GM23338 (cell line): ENCODE measurements around the gene GNAT3. TPM values are rescaled to one million over a fixed set of nuclear protein-coding genes. Genes with fewer than 3 reads are reported as not detected.

Source experiments
- ATAC-seq: fragments of 200-7000 bp; cut with Tn5 transposase; 3 replicates; pipeline ENCODE4 v1.9.1; 2020
- DNase-seq: peaks from one replicate; pipeline ENCODE4 v3.0.0-alpha.2; 2015; ENCODE audit warnings: low spot score
- H2AFZ ChIP-seq: fragments of 200-600 bp; sonication (generic); 2 replicates; pipeline ENCODE4 v1.8.0; 2016; ENCODE audit warnings: antibody characterized with exemption, mild to moderate bottlenecking, moderate library complexity
- H3F3A ChIP-seq: fragments of 200-600 bp; sonication (generic); replicated peaks from 2 replicates; pipeline ENCODE4 v1.8.0; 2017; ENCODE audit warnings: antibody characterized with exemption, mixed run types, low read depth
- H3K27ac ChIP-seq: fragments of 200-600 bp; sonication (generic); 2 replicates; pipeline ENCODE4 v1.6.1; 2016; ENCODE audit warnings: low read depth
- H3K27me3 ChIP-seq: fragments of 200-600 bp; sonication (generic); 2 replicates; pipeline ENCODE4 v1.8.0; 2016; ENCODE audit warnings: mild to moderate bottlenecking, mixed run types, moderate library complexity; ENCODE audit not compliant: insufficient read depth
- H3K36me3 ChIP-seq: fragments of 200-600 bp; sonication (generic); 2 replicates; pipeline ENCODE4 v1.8.0; 2016; ENCODE audit warnings: mild to moderate bottlenecking; ENCODE audit not compliant: insufficient read depth
- H3K4me1 ChIP-seq: fragments of 200-600 bp; sonication (generic); 2 replicates; pipeline ENCODE4 v1.8.0; 2016; ENCODE audit warnings: mild to moderate bottlenecking, moderate library complexity; ENCODE audit not compliant: insufficient read depth
- H3K4me2 ChIP-seq: fragments of 200-600 bp; sonication (generic); 2 replicates; pipeline ENCODE4 v1.7.1; 2017; ENCODE audit warnings: mixed run types
- H3K4me3 ChIP-seq: fragments of 200-600 bp; sonication (generic); 2 replicates; pipeline ENCODE4 v1.6.1; 2016; ENCODE audit warnings: mixed run types
- H3K79me2 ChIP-seq: fragments of 200-600 bp; sonication (generic); replicated peaks from 2 replicates; pipeline ENCODE4 v1.8.0; 2017; ENCODE audit warnings: mild to moderate bottlenecking; ENCODE audit not compliant: insufficient read depth
- H3K9me2 ChIP-seq: fragments of 200-600 bp; sonication (generic); 2 replicates; pipeline ENCODE4 v1.8.0; 2017; ENCODE audit not compliant: insufficient read depth
- H4K20me1 ChIP-seq: fragments of 200-600 bp; sonication (generic); replicated peaks from 2 replicates; pipeline ENCODE4 v1.8.0; 2017; ENCODE audit warnings: mild to moderate bottlenecking; ENCODE audit not compliant: insufficient read depth
- H3K27ac Mint-ChIP-seq: 2 replicates; pipeline ENCODE4 v1.8.0; 2020; ENCODE audit warnings: inconsistent platforms, mild to moderate bottlenecking, moderate library complexity, mixed read lengths
- H3K27me3 Mint-ChIP-seq: 3 replicates; pipeline ENCODE4 v1.8.0; 2022; ENCODE audit warnings: low read depth, mild to moderate bottlenecking, moderate library complexity, mixed read lengths, inconsistent platforms; ENCODE audit not compliant: insufficient read depth, poor library complexity
- H3K36me3 Mint-ChIP-seq: 3 replicates; pipeline ENCODE4 v1.8.0; 2021; ENCODE audit warnings: low read depth, mild to moderate bottlenecking, inconsistent platforms, moderate library complexity, mixed read lengths
- H3K4me1 Mint-ChIP-seq: 3 replicates; pipeline ENCODE4 v1.8.0; 2020; ENCODE audit warnings: mild to moderate bottlenecking, inconsistent platforms, mixed read lengths
- H3K4me3 Mint-ChIP-seq: 3 replicates; pipeline ENCODE4 v1.8.0; 2021; ENCODE audit warnings: moderate library complexity, mild to moderate bottlenecking, inconsistent platforms, mixed read lengths
- H3K9me3 Mint-ChIP-seq: 3 replicates; pipeline ENCODE4 v1.8.0; 2020; ENCODE audit warnings: moderate library complexity, mild to moderate bottlenecking, inconsistent platforms, mixed read lengths
- CREB1 ChIP-seq: fragments of 250-450 bp; sonication (Bioruptor Pico); IDR thresholded peaks from 2 replicates; pipeline ENCODE4 v1.5.0; 2020; ENCODE audit warnings: low read depth, mild to moderate bottlenecking, moderate library complexity
- EZH2phosphoT487 ChIP-seq: fragments of 200-600 bp; sonication (generic); IDR thresholded peaks from one replicate; pipeline ENCODE4 v1.8.1; 2018; ENCODE audit warnings: antibody characterized with exemption; ENCODE audit not compliant: unreplicated experiment
- JUNB ChIP-seq: IDR thresholded peaks from one replicate; pipeline ENCODE4 v1.6.1; 2016; ENCODE audit warnings: antibody characterized with exemption; ENCODE audit not compliant: unreplicated experiment
- POLR2AphosphoS5 ChIP-seq: IDR thresholded peaks from 2 replicates; pipeline ENCODE4 v1.6.1; 2016; ENCODE audit warnings: antibody characterized with exemption, low read depth
- STAT1 ChIP-seq: IDR thresholded peaks from one replicate; pipeline ENCODE4 v1.6.1; 2016; ENCODE audit warnings: antibody characterized with exemption; ENCODE audit not compliant: unreplicated experiment
- ZNF114 ChIP-seq: fragments of 250-450 bp; sonication (Bioruptor Pico); IDR thresholded peaks from 2 replicates; pipeline ENCODE4 v1.5.0; 2020; ENCODE audit warnings: mild to moderate bottlenecking, moderate library complexity
- ZNF331 ChIP-seq: fragments of 250-450 bp; sonication (Bioruptor Pico); IDR thresholded peaks from 2 replicates; pipeline ENCODE4 v1.5.0; 2020; ENCODE audit warnings: low read depth, mild to moderate bottlenecking, moderate library complexity
- polyA plus RNA-seq: library from polyadenylated mRNA; unstranded; fragments of >200 nt; fragmentation: Nextera tagmentation; extraction: Ambion mirVana; gene quantifications from 2 replicates; pipeline ENCODE4 v1.2.1, GENCODE V29; 2016
- total RNA-seq: library from RNA; depleted of rRNA; stranded (reverse); fragments of >200 nt; shearing (Covaris generic); gene quantifications from 2 replicates; pipeline ENCODE4 v1.2.3, GENCODE V29; 2014
- TF ChIP-seq, protein P1 (sequence below), 2 experiments: fragments of 200-600 bp in 1 of 2; sonication (generic) in 1 of 2; conservative IDR thresholded peaks; 2 replicates each; pipeline versions ENCODE4 v1.5.1 to v1.6.1; 2016 to 2017; ENCODE audit warnings: antibody characterized with exemption in 2 of 2, low read depth in 2 of 2, mild to moderate bottlenecking in 2 of 2, moderate library complexity in 1 of 2
- TF ChIP-seq, protein P2 (sequence below): fragments of 250-450 bp; sonication (Bioruptor Pico); IDR thresholded peaks from 2 replicates; pipeline ENCODE4 v1.5.0; 2020; ENCODE audit warnings: mild to moderate bottlenecking, moderate library complexity
- TF ChIP-seq, protein P3 (sequence below): IDR thresholded peaks from one replicate; pipeline ENCODE4 v1.6.1; 2018; ENCODE audit warnings: antibody characterized with exemption; ENCODE audit not compliant: unreplicated experiment
- TF ChIP-seq, protein P4 (sequence below): IDR thresholded peaks from 2 replicates; pipeline ENCODE4 v1.6.1; 2016; ENCODE audit warnings: antibody characterized with exemption

The GNAT3 gene
- total and polyA plus RNA-seq, 2 experiments from 2014 or later = not detected

DNA sequence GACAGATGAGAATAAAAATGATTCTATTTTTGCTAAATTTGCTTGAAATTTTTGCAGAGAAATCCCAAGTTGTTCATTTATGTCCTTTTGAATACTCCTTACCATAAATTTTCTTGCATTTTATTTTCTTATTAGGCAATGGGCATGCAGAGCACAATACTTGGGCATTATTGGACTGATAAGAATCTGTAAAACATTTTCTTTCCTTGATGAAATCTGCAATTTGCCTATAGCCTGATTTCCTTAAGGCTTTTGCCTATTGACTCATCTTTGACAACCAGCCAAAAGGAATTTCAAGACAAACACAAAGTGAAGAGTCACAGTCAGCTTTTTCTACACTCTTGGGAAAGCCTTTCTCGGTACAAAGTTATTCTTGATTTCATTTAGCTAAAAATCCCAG lies 30.5 kb upstream of the GNAT3 start:
- Mint-ChIP-seq H3K4me3 (no peak overlapping the region), H3K9me3 (peaks cover 12% of the 10 kb centered on the region; the same call in 2 of the 3 replicates), H3K27ac (no peak overlapping the region), H3K36me3 (peaks cover 3% of the 10 kb centered on the region; the same call in 2 of the 3 replicates), H3K27me3 (no peaks in the 10 kb centered on the region), H3K4me1 (no peaks in the 10 kb centered on the region)
- H3K4me3 ChIP-seq = no peak overlapping the region
- no peaks in the 10 kb centered on the region for H3K79me2 ChIP-seq
- H3K4me2 ChIP-seq = no peak overlapping the region
- no peak overlapping the region for H3K27ac ChIP-seq
- no peaks in the 10 kb centered on the region for H3K36me3 ChIP-seq
- TF ChIP-seq, protein P1, sequence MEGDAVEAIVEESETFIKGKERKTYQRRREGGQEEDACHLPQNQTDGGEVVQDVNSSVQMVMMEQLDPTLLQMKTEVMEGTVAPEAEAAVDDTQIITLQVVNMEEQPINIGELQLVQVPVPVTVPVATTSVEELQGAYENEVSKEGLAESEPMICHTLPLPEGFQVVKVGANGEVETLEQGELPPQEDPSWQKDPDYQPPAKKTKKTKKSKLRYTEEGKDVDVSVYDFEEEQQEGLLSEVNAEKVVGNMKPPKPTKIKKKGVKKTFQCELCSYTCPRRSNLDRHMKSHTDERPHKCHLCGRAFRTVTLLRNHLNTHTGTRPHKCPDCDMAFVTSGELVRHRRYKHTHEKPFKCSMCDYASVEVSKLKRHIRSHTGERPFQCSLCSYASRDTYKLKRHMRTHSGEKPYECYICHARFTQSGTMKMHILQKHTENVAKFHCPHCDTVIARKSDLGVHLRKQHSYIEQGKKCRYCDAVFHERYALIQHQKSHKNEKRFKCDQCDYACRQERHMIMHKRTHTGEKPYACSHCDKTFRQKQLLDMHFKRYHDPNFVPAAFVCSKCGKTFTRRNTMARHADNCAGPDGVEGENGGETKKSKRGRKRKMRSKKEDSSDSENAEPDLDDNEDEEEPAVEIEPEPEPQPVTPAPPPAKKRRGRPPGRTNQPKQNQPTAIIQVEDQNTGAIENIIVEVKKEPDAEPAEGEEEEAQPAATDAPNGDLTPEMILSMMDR (conservative IDR thresholded peaks at IDR 0.05; ENCODE audit: low read depth in 2 of 2) = no peak
- no peak for TF ChIP-seq JUNB
- TF ChIP-seq, protein P2, sequence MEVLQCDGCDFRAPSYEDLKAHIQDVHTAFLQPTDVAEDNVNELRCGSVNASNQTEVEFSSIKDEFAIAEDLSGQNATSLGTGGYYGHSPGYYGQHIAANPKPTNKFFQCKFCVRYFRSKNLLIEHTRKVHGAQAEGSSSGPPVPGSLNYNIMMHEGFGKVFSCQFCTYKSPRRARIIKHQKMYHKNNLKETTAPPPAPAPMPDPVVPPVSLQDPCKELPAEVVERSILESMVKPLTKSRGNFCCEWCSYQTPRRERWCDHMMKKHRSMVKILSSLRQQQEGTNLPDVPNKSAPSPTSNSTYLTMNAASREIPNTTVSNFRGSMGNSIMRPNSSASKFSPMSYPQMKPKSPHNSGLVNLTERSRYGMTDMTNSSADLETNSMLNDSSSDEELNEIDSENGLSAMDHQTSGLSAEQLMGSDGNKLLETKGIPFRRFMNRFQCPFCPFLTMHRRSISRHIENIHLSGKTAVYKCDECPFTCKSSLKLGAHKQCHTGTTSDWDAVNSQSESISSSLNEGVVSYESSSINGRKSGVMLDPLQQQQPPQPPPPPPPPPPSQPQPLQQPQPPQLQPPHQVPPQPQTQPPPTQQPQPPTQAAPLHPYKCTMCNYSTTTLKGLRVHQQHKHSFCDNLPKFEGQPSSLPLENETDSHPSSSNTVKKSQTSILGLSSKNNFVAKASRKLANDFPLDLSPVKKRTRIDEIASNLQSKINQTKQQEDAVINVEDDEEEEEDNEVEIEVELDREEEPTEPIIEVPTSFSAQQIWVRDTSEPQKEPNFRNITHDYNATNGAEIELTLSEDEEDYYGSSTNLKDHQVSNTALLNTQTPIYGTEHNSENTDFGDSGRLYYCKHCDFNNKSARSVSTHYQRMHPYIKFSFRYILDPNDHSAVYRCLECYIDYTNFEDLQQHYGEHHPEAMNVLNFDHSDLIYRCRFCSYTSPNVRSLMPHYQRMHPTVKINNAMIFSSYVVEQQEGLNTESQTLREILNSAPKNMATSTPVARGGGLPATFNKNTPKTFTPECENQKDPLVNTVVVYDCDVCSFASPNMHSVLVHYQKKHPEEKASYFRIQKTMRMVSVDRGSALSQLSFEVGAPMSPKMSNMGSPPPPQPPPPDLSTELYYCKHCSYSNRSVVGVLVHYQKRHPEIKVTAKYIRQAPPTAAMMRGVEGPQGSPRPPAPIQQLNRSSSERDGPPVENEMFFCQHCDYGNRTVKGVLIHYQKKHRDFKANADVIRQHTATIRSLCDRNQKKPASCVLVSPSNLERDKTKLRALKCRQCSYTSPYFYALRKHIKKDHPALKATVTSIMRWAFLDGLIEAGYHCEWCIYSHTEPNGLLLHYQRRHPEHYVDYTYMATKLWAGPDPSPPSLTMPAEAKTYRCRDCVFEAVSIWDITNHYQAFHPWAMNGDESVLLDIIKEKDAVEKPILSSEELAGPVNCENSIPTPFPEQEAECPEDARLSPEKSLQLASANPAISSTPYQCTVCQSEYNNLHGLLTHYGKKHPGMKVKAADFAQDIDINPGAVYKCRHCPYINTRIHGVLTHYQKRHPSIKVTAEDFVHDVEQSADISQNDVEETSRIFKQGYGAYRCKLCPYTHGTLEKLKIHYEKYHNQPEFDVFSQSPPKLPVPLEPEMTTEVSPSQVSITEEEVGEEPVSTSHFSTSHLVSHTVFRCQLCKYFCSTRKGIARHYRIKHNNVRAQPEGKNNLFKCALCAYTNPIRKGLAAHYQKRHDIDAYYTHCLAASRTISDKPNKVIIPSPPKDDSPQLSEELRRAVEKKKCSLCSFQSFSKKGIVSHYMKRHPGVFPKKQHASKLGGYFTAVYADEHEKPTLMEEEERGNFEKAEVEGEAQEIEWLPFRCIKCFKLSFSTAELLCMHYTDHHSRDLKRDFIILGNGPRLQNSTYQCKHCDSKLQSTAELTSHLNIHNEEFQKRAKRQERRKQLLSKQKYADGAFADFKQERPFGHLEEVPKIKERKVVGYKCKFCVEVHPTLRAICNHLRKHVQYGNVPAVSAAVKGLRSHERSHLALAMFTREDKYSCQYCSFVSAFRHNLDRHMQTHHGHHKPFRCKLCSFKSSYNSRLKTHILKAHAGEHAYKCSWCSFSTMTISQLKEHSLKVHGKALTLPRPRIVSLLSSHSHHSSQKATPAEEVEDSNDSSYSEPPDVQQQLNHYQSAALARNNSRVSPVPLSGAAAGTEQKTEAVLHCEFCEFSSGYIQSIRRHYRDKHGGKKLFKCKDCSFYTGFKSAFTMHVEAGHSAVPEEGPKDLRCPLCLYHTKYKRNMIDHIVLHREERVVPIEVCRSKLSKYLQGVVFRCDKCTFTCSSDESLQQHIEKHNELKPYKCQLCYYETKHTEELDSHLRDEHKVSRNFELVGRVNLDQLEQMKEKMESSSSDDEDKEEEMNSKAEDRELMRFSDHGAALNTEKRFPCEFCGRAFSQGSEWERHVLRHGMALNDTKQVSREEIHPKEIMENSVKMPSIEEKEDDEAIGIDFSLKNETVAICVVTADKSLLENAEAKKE (CRISPR knock-in tag) = no peak
- no peak for TF ChIP-seq EZH2phosphoT487
- no peak for TF ChIP-seq STAT1
- TF ChIP-seq POLR2AphosphoS5 = no peak
- no peak for TF ChIP-seq ZNF114
- TF ChIP-seq ZNF331 = no peak
- TF ChIP-seq, protein P3, sequence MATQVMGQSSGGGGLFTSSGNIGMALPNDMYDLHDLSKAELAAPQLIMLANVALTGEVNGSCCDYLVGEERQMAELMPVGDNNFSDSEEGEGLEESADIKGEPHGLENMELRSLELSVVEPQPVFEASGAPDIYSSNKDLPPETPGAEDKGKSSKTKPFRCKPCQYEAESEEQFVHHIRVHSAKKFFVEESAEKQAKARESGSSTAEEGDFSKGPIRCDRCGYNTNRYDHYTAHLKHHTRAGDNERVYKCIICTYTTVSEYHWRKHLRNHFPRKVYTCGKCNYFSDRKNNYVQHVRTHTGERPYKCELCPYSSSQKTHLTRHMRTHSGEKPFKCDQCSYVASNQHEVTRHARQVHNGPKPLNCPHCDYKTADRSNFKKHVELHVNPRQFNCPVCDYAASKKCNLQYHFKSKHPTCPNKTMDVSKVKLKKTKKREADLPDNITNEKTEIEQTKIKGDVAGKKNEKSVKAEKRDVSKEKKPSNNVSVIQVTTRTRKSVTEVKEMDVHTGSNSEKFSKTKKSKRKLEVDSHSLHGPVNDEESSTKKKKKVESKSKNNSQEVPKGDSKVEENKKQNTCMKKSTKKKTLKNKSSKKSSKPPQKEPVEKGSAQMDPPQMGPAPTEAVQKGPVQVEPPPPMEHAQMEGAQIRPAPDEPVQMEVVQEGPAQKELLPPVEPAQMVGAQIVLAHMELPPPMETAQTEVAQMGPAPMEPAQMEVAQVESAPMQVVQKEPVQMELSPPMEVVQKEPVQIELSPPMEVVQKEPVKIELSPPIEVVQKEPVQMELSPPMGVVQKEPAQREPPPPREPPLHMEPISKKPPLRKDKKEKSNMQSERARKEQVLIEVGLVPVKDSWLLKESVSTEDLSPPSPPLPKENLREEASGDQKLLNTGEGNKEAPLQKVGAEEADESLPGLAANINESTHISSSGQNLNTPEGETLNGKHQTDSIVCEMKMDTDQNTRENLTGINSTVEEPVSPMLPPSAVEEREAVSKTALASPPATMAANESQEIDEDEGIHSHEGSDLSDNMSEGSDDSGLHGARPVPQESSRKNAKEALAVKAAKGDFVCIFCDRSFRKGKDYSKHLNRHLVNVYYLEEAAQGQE = no peak
- TF ChIP-seq, protein P4, sequence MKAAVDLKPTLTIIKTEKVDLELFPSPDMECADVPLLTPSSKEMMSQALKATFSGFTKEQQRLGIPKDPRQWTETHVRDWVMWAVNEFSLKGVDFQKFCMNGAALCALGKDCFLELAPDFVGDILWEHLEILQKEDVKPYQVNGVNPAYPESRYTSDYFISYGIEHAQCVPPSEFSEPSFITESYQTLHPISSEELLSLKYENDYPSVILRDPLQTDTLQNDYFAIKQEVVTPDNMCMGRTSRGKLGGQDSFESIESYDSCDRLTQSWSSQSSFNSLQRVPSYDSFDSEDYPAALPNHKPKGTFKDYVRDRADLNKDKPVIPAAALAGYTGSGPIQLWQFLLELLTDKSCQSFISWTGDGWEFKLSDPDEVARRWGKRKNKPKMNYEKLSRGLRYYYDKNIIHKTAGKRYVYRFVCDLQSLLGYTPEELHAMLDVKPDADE = no peak
- TF ChIP-seq CREB1 (CRISPR knock-in tag) = no peak
- no peaks in the 10 kb centered on the region for H3K9me2 ChIP-seq
- DNase-seq (no peak), ATAC-seq (no peak)
- no peak overlapping the region for H2AFZ ChIP-seq
- no peaks in the 10 kb centered on the region for H3F3A ChIP-seq
- no peaks in the 10 kb centered on the region for H3K4me1 ChIP-seq
- no peaks in the 10 kb centered on the region for H3K27me3 ChIP-seq
- no peaks in the 10 kb centered on the region for H4K20me1 ChIP-seq
